ENCODE data around the gene HORMAD2.

DNA sequence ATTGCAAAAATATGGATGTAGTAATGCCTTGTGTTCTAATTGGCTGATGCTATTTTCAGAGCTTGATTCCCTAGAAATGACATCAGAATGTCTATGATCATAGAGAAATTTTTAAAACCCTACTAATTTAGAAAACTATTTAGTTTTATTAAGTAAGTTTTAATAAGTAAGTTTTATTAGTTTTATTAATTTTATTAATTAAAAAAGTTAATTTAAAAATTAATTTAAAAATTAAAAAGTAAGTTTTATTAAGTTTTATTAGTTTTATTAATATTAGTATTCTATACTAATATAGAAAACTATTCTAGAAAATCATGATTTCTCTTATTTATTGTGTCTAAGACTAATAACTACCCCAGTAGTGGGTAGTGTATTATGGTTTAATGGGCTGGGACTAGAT, 8.2 kb downstream of the HORMAD2 start:
- TF ChIP-seq, protein P1, sequence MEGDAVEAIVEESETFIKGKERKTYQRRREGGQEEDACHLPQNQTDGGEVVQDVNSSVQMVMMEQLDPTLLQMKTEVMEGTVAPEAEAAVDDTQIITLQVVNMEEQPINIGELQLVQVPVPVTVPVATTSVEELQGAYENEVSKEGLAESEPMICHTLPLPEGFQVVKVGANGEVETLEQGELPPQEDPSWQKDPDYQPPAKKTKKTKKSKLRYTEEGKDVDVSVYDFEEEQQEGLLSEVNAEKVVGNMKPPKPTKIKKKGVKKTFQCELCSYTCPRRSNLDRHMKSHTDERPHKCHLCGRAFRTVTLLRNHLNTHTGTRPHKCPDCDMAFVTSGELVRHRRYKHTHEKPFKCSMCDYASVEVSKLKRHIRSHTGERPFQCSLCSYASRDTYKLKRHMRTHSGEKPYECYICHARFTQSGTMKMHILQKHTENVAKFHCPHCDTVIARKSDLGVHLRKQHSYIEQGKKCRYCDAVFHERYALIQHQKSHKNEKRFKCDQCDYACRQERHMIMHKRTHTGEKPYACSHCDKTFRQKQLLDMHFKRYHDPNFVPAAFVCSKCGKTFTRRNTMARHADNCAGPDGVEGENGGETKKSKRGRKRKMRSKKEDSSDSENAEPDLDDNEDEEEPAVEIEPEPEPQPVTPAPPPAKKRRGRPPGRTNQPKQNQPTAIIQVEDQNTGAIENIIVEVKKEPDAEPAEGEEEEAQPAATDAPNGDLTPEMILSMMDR (IDR thresholded peaks at IDR 0.05; ENCODE audit: extremely low read depth in 1 of 2, insufficient read depth in 1 of 2, low read depth in 1 of 2, low read length in 2 of 2), result no peak
- TF ChIP-seq POLR2AphosphoS5 (IDR thresholded peaks at IDR 0.05; ENCODE audit: insufficient read depth, low read depth, low read length) (no peak), FOS (IDR thresholded peaks at IDR 0.05; ENCODE audit: borderline replicate concordance, insufficient read depth, low read length) (no peak), EZH2 (IDR thresholded peaks at IDR 0.05; ENCODE audit: borderline replicate concordance, low read depth, low read length, severe bottlenecking) (no peak), POLR2A (IDR thresholded peaks at IDR 0.05; ENCODE audit: low read depth, low read length) (no peak), JUN (IDR thresholded peaks at IDR 0.05; ENCODE audit: borderline replicate concordance, insufficient read depth, insufficient read length, low read depth) (no peak)
- TF ChIP-seq, protein P2, sequence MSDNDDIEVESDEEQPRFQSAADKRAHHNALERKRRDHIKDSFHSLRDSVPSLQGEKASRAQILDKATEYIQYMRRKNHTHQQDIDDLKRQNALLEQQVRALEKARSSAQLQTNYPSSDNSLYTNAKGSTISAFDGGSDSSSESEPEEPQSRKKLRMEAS (IDR thresholded peaks at IDR 0.05; ENCODE audit: insufficient read depth, insufficient read length), result no peak

All from endothelial cell of umbilical vein (primary cell).